ENCODE data around the gene SMAD7.
"Not testable (repeated sequence)": the region's sequence is repeated elsewhere in the genome, so short reads cannot be mapped to it uniquely, and the experiment has no call there.

Gene SMAD7

DNA sequence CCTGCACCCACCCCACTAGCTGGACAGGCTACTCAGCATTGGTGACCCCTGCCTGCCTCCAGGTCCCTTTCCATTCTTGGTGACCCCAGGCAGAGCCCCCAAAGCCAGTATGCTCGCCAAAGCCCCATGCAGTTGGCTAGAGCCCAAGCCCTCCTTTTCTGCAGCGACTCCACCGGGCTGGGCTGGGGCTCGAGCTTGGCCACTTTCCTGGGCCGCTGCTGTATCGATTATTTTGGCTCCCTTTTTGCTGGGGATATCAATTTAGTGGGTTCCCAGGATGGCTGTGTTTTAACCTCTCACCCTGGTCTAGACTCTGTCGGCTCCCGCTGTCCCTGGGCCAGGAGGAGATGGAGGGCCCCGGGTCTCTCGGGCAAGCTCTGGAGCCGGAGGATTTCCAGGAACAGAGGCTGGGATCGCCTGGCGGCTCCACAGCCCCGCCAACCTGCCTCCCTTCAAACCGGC, 76.0 kb downstream of the SMAD7 start:
- no peak for DNase-seq

- DNase-seq, result no peak
These were observed 76.5 kb downstream of the SMAD7 start for GRCh38 chr18:48874233-48874632.

DNA sequence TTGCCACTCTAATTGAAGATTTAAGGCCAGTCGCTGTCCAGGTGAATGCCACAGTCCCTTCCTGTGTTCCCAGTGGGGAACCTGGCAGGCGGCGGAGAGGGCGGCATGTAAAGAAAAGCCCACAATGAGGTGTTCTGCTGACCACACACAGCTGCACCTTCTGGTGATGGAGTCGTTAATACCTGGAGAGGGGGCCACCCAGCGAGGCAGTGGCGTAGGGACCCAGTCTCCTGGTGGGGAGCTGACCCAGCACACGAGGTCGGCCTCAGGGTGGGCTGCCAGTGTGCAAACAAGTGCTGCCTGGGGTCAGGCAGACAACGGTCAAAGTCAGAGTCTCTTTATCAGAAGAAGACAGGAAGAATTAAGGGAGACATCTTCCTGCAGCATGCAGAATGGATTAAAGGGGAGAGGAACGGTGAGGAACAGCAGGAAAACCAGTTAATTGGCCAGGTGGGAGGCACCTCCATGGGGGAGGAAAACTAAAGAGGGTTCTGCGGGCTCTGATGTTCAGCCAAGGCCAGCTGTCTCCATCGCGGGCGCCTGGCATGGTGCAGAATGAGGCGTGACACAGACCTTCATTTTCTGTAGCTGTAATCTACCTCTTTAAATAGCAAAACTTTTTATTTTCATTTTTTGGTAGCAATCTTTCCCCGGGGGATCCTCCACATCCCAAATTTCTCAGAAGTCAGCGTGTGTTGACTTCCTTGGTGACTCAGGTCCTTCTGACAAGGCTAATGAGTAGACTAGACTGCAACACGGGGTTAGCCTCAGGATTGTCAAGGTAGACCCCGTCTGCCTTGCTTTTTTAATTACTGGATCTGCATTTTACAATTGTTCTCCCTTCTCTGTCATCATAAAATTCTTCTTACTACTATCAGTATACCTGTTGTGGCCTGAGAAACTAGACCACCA, 78.3 kb downstream of the SMAD7 start:
- no peak for DNase-seq

GRCh38 chr18:48871391-48872166, 79.2 kb downstream of the SMAD7 start:
- DNase-seq, result no peak

- DNase-seq, result not testable (repeated sequence)
These were observed 79.8 kb downstream of the SMAD7 start for GRCh38 chr18:48870926-48871325.
